GM23338 (cell line): Measurements from ENCODE around the gene AMPD2. TPM values are rescaled to one million over a fixed set of nuclear protein-coding genes. Genes with fewer than 3 reads are reported as not detected.

Source experiments
- ATAC-seq: fragments of 200-7000 bp; cut with Tn5 transposase; 3 replicates; pipeline ENCODE4 v1.9.1; 2020
- DNase-seq: peaks from one replicate; pipeline ENCODE4 v3.0.0-alpha.2; 2015; ENCODE audit warnings: low spot score
- H2AFZ ChIP-seq: fragments of 200-600 bp; sonication (generic); 2 replicates; pipeline ENCODE4 v1.8.0; 2016; ENCODE audit warnings: antibody characterized with exemption, mild to moderate bottlenecking, moderate library complexity
- H3F3A ChIP-seq: fragments of 200-600 bp; sonication (generic); replicated peaks from 2 replicates; pipeline ENCODE4 v1.8.0; 2017; ENCODE audit warnings: antibody characterized with exemption, mixed run types, low read depth
- H3K27ac ChIP-seq: fragments of 200-600 bp; sonication (generic); 2 replicates; pipeline ENCODE4 v1.6.1; 2016; ENCODE audit warnings: low read depth
- H3K27me3 ChIP-seq: fragments of 200-600 bp; sonication (generic); 2 replicates; pipeline ENCODE4 v1.8.0; 2016; ENCODE audit warnings: mild to moderate bottlenecking, mixed run types, moderate library complexity; ENCODE audit not compliant: insufficient read depth
- H3K36me3 ChIP-seq: fragments of 200-600 bp; sonication (generic); 2 replicates; pipeline ENCODE4 v1.8.0; 2016; ENCODE audit warnings: mild to moderate bottlenecking; ENCODE audit not compliant: insufficient read depth
- H3K4me1 ChIP-seq: fragments of 200-600 bp; sonication (generic); 2 replicates; pipeline ENCODE4 v1.8.0; 2016; ENCODE audit warnings: mild to moderate bottlenecking, moderate library complexity; ENCODE audit not compliant: insufficient read depth
- H3K4me2 ChIP-seq: fragments of 200-600 bp; sonication (generic); 2 replicates; pipeline ENCODE4 v1.7.1; 2017; ENCODE audit warnings: mixed run types
- H3K4me3 ChIP-seq: fragments of 200-600 bp; sonication (generic); 2 replicates; pipeline ENCODE4 v1.6.1; 2016; ENCODE audit warnings: mixed run types
- H3K79me2 ChIP-seq: fragments of 200-600 bp; sonication (generic); replicated peaks from 2 replicates; pipeline ENCODE4 v1.8.0; 2017; ENCODE audit warnings: mild to moderate bottlenecking; ENCODE audit not compliant: insufficient read depth
- H3K9me2 ChIP-seq: fragments of 200-600 bp; sonication (generic); 2 replicates; pipeline ENCODE4 v1.8.0; 2017; ENCODE audit not compliant: insufficient read depth
- H4K20me1 ChIP-seq: fragments of 200-600 bp; sonication (generic); replicated peaks from 2 replicates; pipeline ENCODE4 v1.8.0; 2017; ENCODE audit warnings: mild to moderate bottlenecking; ENCODE audit not compliant: insufficient read depth
- H3K27ac Mint-ChIP-seq: 2 replicates; pipeline ENCODE4 v1.8.0; 2020; ENCODE audit warnings: inconsistent platforms, mild to moderate bottlenecking, moderate library complexity, mixed read lengths
- H3K27me3 Mint-ChIP-seq: 3 replicates; pipeline ENCODE4 v1.8.0; 2022; ENCODE audit warnings: low read depth, mild to moderate bottlenecking, moderate library complexity, mixed read lengths, inconsistent platforms; ENCODE audit not compliant: insufficient read depth, poor library complexity
- H3K36me3 Mint-ChIP-seq: 3 replicates; pipeline ENCODE4 v1.8.0; 2021; ENCODE audit warnings: low read depth, mild to moderate bottlenecking, inconsistent platforms, moderate library complexity, mixed read lengths
- H3K4me1 Mint-ChIP-seq: 3 replicates; pipeline ENCODE4 v1.8.0; 2020; ENCODE audit warnings: mild to moderate bottlenecking, inconsistent platforms, mixed read lengths
- H3K4me3 Mint-ChIP-seq: 3 replicates; pipeline ENCODE4 v1.8.0; 2021; ENCODE audit warnings: moderate library complexity, mild to moderate bottlenecking, inconsistent platforms, mixed read lengths
- H3K9me3 Mint-ChIP-seq: 3 replicates; pipeline ENCODE4 v1.8.0; 2020; ENCODE audit warnings: moderate library complexity, mild to moderate bottlenecking, inconsistent platforms, mixed read lengths
- CREB1 ChIP-seq: fragments of 250-450 bp; sonication (Bioruptor Pico); IDR thresholded peaks from 2 replicates; pipeline ENCODE4 v1.5.0; 2020; ENCODE audit warnings: low read depth, mild to moderate bottlenecking, moderate library complexity
- CTCF ChIP-seq, 2 experiments: fragments of 200-600 bp in 1 of 2; sonication (generic) in 1 of 2; conservative IDR thresholded peaks; 2 replicates each; pipeline versions ENCODE4 v1.5.1 to v1.6.1; 2016 to 2017; ENCODE audit warnings: antibody characterized with exemption in 2 of 2, low read depth in 2 of 2, mild to moderate bottlenecking in 2 of 2, moderate library complexity in 1 of 2
- ETS1 ChIP-seq: IDR thresholded peaks from 2 replicates; pipeline ENCODE4 v1.6.1; 2016; ENCODE audit warnings: antibody characterized with exemption
- EZH2 ChIP-seq: fragments of 200-600 bp; sonication (generic); IDR thresholded peaks from one replicate; pipeline ENCODE4 v1.8.0; 2017; ENCODE audit warnings: antibody characterized with exemption, mild to moderate bottlenecking, low read depth; ENCODE audit not compliant: unreplicated experiment
- EZH2phosphoT487 ChIP-seq: fragments of 200-600 bp; sonication (generic); IDR thresholded peaks from one replicate; pipeline ENCODE4 v1.8.1; 2018; ENCODE audit warnings: antibody characterized with exemption; ENCODE audit not compliant: unreplicated experiment
- JUNB ChIP-seq: IDR thresholded peaks from one replicate; pipeline ENCODE4 v1.6.1; 2016; ENCODE audit warnings: antibody characterized with exemption; ENCODE audit not compliant: unreplicated experiment
- POLR2AphosphoS5 ChIP-seq: IDR thresholded peaks from 2 replicates; pipeline ENCODE4 v1.6.1; 2016; ENCODE audit warnings: antibody characterized with exemption, low read depth
- REST ChIP-seq: IDR thresholded peaks from one replicate; pipeline ENCODE4 v1.6.1; 2018; ENCODE audit warnings: antibody characterized with exemption; ENCODE audit not compliant: unreplicated experiment
- STAT1 ChIP-seq: IDR thresholded peaks from one replicate; pipeline ENCODE4 v1.6.1; 2016; ENCODE audit warnings: antibody characterized with exemption; ENCODE audit not compliant: unreplicated experiment
- ZNF331 ChIP-seq: fragments of 250-450 bp; sonication (Bioruptor Pico); IDR thresholded peaks from 2 replicates; pipeline ENCODE4 v1.5.0; 2020; ENCODE audit warnings: low read depth, mild to moderate bottlenecking, moderate library complexity
- polyA plus RNA-seq: library from polyadenylated mRNA; unstranded; fragments of >200 nt; fragmentation: Nextera tagmentation; extraction: Ambion mirVana; gene quantifications from 2 replicates; pipeline ENCODE4 v1.2.1, GENCODE V29; 2016
- total RNA-seq: library from RNA; depleted of rRNA; stranded (reverse); fragments of >200 nt; shearing (Covaris generic); gene quantifications from 2 replicates; pipeline ENCODE4 v1.2.3, GENCODE V29; 2014

Gene AMPD2
- total and polyA plus RNA-seq, 2 experiments from 2014 or later, result 24.5 to 62.1 TPM

GRCh38 chr1:109595531-109595930 is 24.1 kb upstream of the AMPD2 start:
- Histone ChIP-seq H3K27me3 (no peaks in the 10 kb centered on the region), H3K4me2 (no peak overlapping the region), H3K9me2 (no peaks in the 10 kb centered on the region), H3K79me2 (no peaks in the 10 kb centered on the region), H3K27ac (no peak overlapping the region), H2AFZ (no peak overlapping the region), H3K36me3 (peaks cover 15% of the 10 kb centered on the region; the same call in 1 of the 2 replicates), H3F3A (no peaks in the 10 kb centered on the region), H4K20me1 (0 out of 2 replicates have a peak, but pooled peaks cover 5% of the 10 kb centered on the region), H3K4me3 (no peak overlapping the region), H3K4me1 (no peaks in the 10 kb centered on the region)
- no peak overlapping the region for H3K27ac Mint-ChIP-seq
- H3K4me3 Mint-ChIP-seq, result no peak overlapping the region
- H3K4me1 Mint-ChIP-seq, result peaks cover 2% of the 10 kb centered on the region; the same call in 1 of the 3 replicates
- DNase-seq (no peak), ATAC-seq (no peak)
- H3K27me3 Mint-ChIP-seq, result no peaks in the 10 kb centered on the region
- no peak for TF ChIP-seq ETS1
- no peak for TF ChIP-seq ZNF331
- no peak for TF ChIP-seq STAT1
- TF ChIP-seq EZH2phosphoT487, result no peak
- no peak for TF ChIP-seq POLR2AphosphoS5
- TF ChIP-seq JUNB, result no peak
- no peak for TF ChIP-seq CTCF (conservative IDR thresholded peaks at IDR 0.05; ENCODE audit: low read depth in 2 of 2)
- TF ChIP-seq CREB1 (CRISPR knock-in tag), result no peak
- TF ChIP-seq EZH2, result no peak
- TF ChIP-seq REST, result no peak
- no peaks in the 10 kb centered on the region for H3K9me3 Mint-ChIP-seq
- H3K36me3 Mint-ChIP-seq, result peaks cover 11% of the 10 kb centered on the region; the same call in 2 of the 3 replicates
